Measurements from ENCODE around the gene DENND4A. TPM values are rescaled to one million over a fixed set of nuclear protein-coding genes. Genes with fewer than 3 reads are reported as not detected.
A peak's percentile ranks its signal among the peaks of the same experiment; 100 is the strongest.

Gene DENND4A
- total and polyA plus RNA-seq, 9 of the 15 experiments (the other 6 are each of a cell fraction or from before 2014, with no cell fraction given) = 6.8 to 32.3 (median 19.9) TPM

DNA sequence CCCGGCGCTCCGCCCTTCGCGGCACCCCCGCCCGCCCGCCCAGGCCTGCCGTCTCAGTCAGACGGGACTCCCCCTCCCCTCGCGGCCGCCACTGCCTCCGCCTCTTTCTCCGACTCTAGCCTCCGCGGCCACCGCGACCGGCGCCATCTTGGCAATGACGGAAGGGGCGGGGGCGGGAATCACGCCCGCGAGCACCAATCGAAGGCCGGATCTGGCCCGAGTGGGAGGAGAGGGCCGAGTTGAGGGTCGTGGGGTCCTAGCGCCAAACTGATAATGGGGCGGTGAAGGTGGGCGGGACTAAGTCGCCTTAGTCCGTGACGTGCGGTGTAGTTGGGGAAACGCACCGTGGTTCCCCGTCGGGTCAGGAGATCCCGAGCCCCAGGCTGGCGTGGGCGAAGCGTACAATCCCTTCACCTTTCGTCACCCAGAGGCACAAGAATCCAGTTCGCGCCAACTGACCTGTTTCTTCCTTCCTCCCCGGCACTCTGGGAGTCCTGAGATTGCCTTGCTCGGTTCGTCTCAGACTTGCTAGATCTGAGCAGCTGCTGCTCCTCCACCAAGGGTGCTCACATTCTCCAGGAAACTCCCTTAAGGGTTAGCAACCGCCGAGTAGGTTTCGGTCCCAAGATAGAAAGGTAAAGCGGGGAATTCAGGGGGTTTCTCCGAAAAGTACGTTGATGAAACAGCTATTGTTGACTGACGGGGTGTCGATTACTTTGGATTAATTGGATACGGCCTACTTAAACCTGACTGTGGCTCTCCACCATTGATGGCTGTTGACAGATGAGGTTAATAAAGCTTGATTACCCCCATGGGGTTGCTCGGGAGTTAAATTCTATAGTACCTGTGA is at the start of gene DENND4A (continued):
- peak in 1 of 2 experiments; percentile 66; a peak in 1 of 4 replicates for TF ChIP-seq HDAC1 (IDR thresholded peaks at IDR 0.05)
- peak; percentile 74 for TF ChIP-seq ZNF24 (IDR thresholded peaks at IDR 0.05)
- 0 out of 4 replicates have a peak, but pooled peaks of 1 of the 2 experiments have one; percentile 19 for TF ChIP-seq FOXK2 (conservative IDR thresholded peaks at IDR 0.05 in 1 of 2, IDR thresholded peaks at IDR 0.05 in 1 of 2; ENCODE audit: low read depth in 2 of 2)
- TF ChIP-seq KAT2B (IDR thresholded peaks at IDR 0.05; ENCODE audit: low read depth, low read length) = no peak
- peak; percentile 67 for TF ChIP-seq DPF2 (IDR thresholded peaks at IDR 0.05)
- no peak for TF ChIP-seq ZNF444 (CRISPR knock-in tag; IDR thresholded peaks at IDR 0.05)
- TF ChIP-seq, protein P1, sequence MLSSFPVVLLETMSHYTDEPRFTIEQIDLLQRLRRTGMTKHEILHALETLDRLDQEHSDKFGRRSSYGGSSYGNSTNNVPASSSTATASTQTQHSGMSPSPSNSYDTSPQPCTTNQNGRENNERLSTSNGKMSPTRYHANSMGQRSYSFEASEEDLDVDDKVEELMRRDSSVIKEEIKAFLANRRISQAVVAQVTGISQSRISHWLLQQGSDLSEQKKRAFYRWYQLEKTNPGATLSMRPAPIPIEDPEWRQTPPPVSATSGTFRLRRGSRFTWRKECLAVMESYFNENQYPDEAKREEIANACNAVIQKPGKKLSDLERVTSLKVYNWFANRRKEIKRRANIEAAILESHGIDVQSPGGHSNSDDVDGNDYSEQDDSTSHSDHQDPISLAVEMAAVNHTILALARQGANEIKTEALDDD (IDR thresholded peaks at IDR 0.05) = peak; percentile 85
- no peak; the same call in 1 of the 2 replicates for TF ChIP-seq NR1H2 (CRISPR knock-in tag; IDR thresholded peaks at IDR 0.05)
- TF ChIP-seq DDX20 (tag; IDR thresholded peaks at IDR 0.05; ENCODE audit: low read depth) = no peak
- TF ChIP-seq, protein P2, sequence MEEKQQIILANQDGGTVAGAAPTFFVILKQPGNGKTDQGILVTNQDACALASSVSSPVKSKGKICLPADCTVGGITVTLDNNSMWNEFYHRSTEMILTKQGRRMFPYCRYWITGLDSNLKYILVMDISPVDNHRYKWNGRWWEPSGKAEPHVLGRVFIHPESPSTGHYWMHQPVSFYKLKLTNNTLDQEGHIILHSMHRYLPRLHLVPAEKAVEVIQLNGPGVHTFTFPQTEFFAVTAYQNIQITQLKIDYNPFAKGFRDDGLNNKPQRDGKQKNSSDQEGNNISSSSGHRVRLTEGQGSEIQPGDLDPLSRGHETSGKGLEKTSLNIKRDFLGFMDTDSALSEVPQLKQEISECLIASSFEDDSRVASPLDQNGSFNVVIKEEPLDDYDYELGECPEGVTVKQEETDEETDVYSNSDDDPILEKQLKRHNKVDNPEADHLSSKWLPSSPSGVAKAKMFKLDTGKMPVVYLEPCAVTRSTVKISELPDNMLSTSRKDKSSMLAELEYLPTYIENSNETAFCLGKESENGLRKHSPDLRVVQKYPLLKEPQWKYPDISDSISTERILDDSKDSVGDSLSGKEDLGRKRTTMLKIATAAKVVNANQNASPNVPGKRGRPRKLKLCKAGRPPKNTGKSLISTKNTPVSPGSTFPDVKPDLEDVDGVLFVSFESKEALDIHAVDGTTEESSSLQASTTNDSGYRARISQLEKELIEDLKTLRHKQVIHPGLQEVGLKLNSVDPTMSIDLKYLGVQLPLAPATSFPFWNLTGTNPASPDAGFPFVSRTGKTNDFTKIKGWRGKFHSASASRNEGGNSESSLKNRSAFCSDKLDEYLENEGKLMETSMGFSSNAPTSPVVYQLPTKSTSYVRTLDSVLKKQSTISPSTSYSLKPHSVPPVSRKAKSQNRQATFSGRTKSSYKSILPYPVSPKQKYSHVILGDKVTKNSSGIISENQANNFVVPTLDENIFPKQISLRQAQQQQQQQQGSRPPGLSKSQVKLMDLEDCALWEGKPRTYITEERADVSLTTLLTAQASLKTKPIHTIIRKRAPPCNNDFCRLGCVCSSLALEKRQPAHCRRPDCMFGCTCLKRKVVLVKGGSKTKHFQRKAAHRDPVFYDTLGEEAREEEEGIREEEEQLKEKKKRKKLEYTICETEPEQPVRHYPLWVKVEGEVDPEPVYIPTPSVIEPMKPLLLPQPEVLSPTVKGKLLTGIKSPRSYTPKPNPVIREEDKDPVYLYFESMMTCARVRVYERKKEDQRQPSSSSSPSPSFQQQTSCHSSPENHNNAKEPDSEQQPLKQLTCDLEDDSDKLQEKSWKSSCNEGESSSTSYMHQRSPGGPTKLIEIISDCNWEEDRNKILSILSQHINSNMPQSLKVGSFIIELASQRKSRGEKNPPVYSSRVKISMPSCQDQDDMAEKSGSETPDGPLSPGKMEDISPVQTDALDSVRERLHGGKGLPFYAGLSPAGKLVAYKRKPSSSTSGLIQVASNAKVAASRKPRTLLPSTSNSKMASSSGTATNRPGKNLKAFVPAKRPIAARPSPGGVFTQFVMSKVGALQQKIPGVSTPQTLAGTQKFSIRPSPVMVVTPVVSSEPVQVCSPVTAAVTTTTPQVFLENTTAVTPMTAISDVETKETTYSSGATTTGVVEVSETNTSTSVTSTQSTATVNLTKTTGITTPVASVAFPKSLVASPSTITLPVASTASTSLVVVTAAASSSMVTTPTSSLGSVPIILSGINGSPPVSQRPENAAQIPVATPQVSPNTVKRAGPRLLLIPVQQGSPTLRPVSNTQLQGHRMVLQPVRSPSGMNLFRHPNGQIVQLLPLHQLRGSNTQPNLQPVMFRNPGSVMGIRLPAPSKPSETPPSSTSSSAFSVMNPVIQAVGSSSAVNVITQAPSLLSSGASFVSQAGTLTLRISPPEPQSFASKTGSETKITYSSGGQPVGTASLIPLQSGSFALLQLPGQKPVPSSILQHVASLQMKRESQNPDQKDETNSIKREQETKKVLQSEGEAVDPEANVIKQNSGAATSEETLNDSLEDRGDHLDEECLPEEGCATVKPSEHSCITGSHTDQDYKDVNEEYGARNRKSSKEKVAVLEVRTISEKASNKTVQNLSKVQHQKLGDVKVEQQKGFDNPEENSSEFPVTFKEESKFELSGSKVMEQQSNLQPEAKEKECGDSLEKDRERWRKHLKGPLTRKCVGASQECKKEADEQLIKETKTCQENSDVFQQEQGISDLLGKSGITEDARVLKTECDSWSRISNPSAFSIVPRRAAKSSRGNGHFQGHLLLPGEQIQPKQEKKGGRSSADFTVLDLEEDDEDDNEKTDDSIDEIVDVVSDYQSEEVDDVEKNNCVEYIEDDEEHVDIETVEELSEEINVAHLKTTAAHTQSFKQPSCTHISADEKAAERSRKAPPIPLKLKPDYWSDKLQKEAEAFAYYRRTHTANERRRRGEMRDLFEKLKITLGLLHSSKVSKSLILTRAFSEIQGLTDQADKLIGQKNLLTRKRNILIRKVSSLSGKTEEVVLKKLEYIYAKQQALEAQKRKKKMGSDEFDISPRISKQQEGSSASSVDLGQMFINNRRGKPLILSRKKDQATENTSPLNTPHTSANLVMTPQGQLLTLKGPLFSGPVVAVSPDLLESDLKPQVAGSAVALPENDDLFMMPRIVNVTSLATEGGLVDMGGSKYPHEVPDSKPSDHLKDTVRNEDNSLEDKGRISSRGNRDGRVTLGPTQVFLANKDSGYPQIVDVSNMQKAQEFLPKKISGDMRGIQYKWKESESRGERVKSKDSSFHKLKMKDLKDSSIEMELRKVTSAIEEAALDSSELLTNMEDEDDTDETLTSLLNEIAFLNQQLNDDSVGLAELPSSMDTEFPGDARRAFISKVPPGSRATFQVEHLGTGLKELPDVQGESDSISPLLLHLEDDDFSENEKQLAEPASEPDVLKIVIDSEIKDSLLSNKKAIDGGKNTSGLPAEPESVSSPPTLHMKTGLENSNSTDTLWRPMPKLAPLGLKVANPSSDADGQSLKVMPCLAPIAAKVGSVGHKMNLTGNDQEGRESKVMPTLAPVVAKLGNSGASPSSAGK (IDR thresholded peaks at IDR 0.05) = no peak
- TF ChIP-seq SMC3 (conservative IDR thresholded peaks at IDR 0.05; ENCODE audit: insufficient read depth, low read depth, low read length) = 0 out of 2 replicates have a peak, but pooled peaks have one; percentile 3
- TF ChIP-seq ZNF384 (IDR thresholded peaks at IDR 0.05; ENCODE audit: low read depth, low read length) = 0 out of 2 replicates have a peak, but pooled peaks have one; percentile 13
- TF ChIP-seq KAT7 (CRISPR knock-in tag; IDR thresholded peaks at IDR 0.05; ENCODE audit: borderline replicate concordance) = peak; percentile 75; the same call in 1 of the 2 replicates
- TF ChIP-seq MXI1 (IDR thresholded peaks at IDR 0.05; ENCODE audit: low read depth, low read length) = peak; percentile 45; the same call in 1 of the 2 replicates
